ENCODE results near the gene TMEM245. TPM values are rescaled to one million over a fixed set of nuclear protein-coding genes. Genes with fewer than 3 reads are reported as not detected.
A peak's percentile ranks its signal among the peaks of the same experiment; 100 is the strongest.

Gene TMEM245
- polyA plus RNA-seq, 4 donors: 4.3 to 54.0 (median 9.8) TPM

DNA sequence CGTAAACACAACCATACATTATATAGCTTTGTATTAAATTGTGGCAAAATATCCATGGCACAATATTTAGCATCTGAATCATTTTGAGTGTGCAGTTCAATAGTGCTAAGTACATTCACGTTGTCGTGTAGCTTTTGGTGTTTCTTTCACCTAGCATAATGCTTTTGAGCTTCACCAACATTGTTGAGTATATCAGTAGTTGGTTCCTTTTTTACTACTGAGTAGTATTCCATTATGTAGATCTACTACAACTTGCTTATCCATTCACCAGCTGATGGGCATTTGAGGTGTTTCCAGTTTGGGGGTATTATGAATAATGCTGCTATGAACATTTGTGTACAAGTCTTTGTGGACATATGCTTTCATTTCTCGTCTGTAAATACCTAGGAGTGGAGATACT lies 79.2 kb downstream of the TMEM245 start:
- Histone ChIP-seq H3K36me3 (ENCODE audit: control insufficient read depth in 3 of 3, insufficient read depth in 2 of 3, low read depth in 1 of 3, low read length in 3 of 3) (peaks cover 2 to 25% (median 15%) of the 10 kb centered on the region in 3 donors), H3K27me3 (ENCODE audit: control insufficient read depth in 3 of 3, insufficient read depth in 3 of 3, low read length in 3 of 3) (no peaks in the 10 kb centered on the region), H3K9me3 (ENCODE audit: control insufficient read depth in 2 of 2, insufficient read depth in 1 of 2, low read depth in 1 of 2, low read length in 1 of 2) (no peaks in the 10 kb centered on the region), H3K4me1 (ENCODE audit: control insufficient read depth in 3 of 3, insufficient read depth in 2 of 3, low read depth in 1 of 3, low read length in 2 of 3) (peaks cover 0 to 2% (median 2%) of the 10 kb centered on the region in 3 donors), H3K4me3 (ENCODE audit: low read depth in 1 of 3, low read length in 3 of 3) (no peak overlapping the region), H3K27ac (ENCODE audit: low read depth in 1 of 3, low read length in 2 of 3) (no peak overlapping the region)
- no peak for DNase-seq
- no peak for FAIRE-seq
- 97 to 98% (median 98%) methylated on average over 4 of the region's 4 CpGs for WGBS, 3 donors

DNA sequence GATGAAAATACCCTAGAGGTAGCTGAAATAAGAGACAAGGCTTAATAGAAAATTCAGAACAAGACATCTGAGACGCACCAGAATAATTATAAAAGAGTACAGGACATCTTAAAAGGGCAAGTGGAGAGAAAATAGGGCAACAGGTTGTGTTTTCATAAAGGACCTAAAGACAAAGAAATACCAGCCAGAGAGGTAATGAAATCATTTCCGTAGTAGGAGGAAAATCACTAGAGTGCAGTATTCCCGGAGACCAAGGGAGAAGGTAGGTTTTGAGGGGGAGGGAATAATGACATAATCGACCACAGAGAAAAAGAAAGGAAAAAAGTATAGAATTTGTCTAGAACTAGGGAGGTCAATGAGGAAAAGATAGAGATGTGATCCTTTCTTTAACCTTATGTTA lies 80.2 kb downstream of the TMEM245 start:
- no peaks in the 10 kb centered on the region for H3K9me3 ChIP-seq (ENCODE audit: control insufficient read depth in 2 of 2, insufficient read depth in 1 of 2, low read depth in 1 of 2, low read length in 1 of 2)
- peaks cover 0 to 2% (median 2%) of the 10 kb centered on the region in 3 donors for H3K4me1 ChIP-seq (ENCODE audit: control insufficient read depth in 3 of 3, insufficient read depth in 2 of 3, low read depth in 1 of 3, low read length in 2 of 3)
- H3K27ac ChIP-seq (ENCODE audit: low read depth in 1 of 3, low read length in 2 of 3): no peak overlapping the region
- H3K4me3 ChIP-seq (ENCODE audit: low read depth in 1 of 3, low read length in 3 of 3): no peak overlapping the region
- DNase-seq (no peak), FAIRE-seq (no peak)
- H3K36me3 ChIP-seq (ENCODE audit: control insufficient read depth in 3 of 3, insufficient read depth in 2 of 3, low read depth in 1 of 3, low read length in 3 of 3): peaks cover under 1 to 21% (median 15%) of the 10 kb centered on the region in 3 donors
- no peaks in the 10 kb centered on the region for H3K27me3 ChIP-seq (ENCODE audit: control insufficient read depth in 3 of 3, insufficient read depth in 3 of 3, low read length in 3 of 3)
- WGBS, 3 donors: 95 to 97% (median 95%) methylated on average over 4 of the region's 4 CpGs

DNA sequence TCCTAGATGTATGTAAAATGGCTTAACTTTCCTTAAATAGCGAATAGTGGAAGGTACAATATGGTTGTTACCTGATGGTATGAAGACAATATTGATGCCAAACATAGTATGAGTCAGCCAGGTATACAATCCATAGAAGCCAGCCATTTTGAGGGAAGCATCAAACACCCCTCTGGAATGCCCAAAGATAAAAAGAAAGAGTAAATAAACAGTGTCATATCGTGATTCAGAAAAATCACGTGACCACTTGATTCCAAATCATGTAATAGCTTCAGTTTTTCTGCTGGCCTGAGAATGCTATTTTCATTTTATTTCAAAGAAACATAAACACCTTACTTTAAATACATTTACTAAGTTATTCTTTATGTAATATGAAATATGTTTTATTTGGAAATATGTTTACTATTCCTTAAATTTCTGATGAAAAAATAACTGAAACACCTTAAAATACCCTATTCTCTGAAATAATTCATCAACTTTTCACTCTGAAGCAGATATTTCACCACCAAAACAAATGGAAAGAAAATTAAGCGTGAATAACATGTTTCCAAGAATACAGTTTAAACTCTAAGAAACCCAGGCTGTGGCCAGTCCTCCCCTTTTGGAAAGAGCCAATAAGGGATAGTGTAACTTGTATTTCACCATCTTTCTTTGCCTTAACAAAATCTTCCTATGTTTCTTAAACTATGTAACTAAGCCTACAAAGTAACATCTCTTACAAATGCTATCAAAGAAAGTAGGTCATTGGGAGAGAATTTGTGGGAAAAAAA lies 81.6 kb downstream of the TMEM245 start:
- Histone ChIP-seq H3K27ac (ENCODE audit: low read depth in 1 of 3, low read length in 2 of 3) (no peak overlapping the region), H3K4me1 (ENCODE audit: control insufficient read depth in 3 of 3, insufficient read depth in 2 of 3, low read depth in 1 of 3, low read length in 2 of 3) (peaks cover 0 to 2% (median 2%) of the 10 kb centered on the region in 3 donors), H3K4me3 (ENCODE audit: low read depth in 1 of 3, low read length in 3 of 3) (no peak overlapping the region), H3K36me3 (ENCODE audit: control insufficient read depth in 3 of 3, insufficient read depth in 2 of 3, low read depth in 1 of 3, low read length in 3 of 3) (peaks cover 2 to 27% (median 14%) of the 10 kb centered on the region in 3 donors), H3K27me3 (ENCODE audit: control insufficient read depth in 3 of 3, insufficient read depth in 3 of 3, low read length in 3 of 3) (no peaks in the 10 kb centered on the region), H3K9me3 (ENCODE audit: control insufficient read depth in 2 of 2, insufficient read depth in 1 of 2, low read depth in 1 of 2, low read length in 1 of 2) (no peaks in the 10 kb centered on the region)
- DNase-seq (no peak), FAIRE-seq (no peak)
- WGBS, 3 donors: 69 to 87% (median 85%) methylated on average over 4 of the region's 4 CpGs

DNA sequence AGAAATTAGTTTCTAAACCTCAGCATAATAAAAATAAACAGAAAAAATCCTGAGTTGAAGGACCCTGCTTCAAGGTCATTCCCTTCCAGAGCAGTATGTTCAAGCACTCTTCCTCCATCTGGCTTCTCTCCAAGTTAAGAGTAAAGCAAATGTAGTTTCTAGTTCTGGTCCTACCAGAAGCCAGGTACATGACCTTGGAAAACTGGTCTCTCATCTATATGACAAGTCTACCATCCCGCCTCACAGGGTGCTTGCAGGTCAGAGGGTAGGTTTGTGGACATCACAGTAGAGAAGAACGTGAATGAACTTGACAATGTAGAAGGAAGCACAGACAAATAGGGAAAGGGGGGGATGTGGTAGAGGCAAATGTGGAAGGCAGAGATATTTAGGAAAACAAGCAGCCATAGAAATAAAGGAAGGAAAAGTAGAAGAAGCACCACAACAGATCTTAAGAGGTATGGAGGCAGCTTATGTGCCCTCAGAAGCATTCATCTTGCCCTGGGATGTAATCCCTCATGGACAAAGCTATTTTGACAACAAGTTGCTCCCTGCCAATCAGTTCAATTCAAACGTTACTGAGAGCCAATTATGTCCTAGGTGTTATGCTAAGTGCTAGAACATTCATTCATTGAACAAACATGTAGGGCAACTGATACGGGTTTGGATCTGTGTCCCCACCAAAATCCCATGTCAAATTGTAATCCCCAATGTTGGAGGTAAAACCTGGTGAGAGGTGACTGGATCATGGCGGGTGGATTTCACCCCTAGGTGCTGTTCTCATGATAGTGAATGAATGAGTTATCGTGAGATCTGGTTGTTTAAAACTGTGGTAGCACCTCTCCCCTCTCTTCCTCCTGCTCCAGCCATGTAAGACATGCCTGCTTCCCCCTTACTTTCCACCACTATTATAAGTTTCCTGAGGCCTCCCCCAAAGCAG lies 82.7 kb downstream of the TMEM245 start:
- no peaks in the 10 kb centered on the region for H3K9me3 ChIP-seq (ENCODE audit: control insufficient read depth in 2 of 2, insufficient read depth in 1 of 2, low read depth in 1 of 2, low read length in 1 of 2)
- DNase-seq (peak in 1 of 2 donors; percentile 10), FAIRE-seq (no peak)
- H3K4me3 ChIP-seq (ENCODE audit: low read depth in 1 of 3, low read length in 3 of 3): no peak overlapping the region
- H3K36me3 ChIP-seq (ENCODE audit: control insufficient read depth in 3 of 3, insufficient read depth in 2 of 3, low read depth in 1 of 3, low read length in 3 of 3): peaks cover 2 to 35% (median 14%) of the 10 kb centered on the region in 3 donors
- WGBS, 3 donors: 85 to 90% (median 87%) methylated on average over 6 of the region's 6 CpGs
- H3K27me3 ChIP-seq (ENCODE audit: control insufficient read depth in 3 of 3, insufficient read depth in 3 of 3, low read length in 3 of 3): no peaks in the 10 kb centered on the region
- H3K27ac ChIP-seq (ENCODE audit: low read depth in 1 of 3, low read length in 2 of 3): peak overlapping the region in 1 of 3 donors; percentile 32
- H3K4me1 ChIP-seq (ENCODE audit: control insufficient read depth in 3 of 3, insufficient read depth in 2 of 3, low read depth in 1 of 3, low read length in 2 of 3): peaks cover 0 to 2% (median 2%) of the 10 kb centered on the region in 3 donors

DNA sequence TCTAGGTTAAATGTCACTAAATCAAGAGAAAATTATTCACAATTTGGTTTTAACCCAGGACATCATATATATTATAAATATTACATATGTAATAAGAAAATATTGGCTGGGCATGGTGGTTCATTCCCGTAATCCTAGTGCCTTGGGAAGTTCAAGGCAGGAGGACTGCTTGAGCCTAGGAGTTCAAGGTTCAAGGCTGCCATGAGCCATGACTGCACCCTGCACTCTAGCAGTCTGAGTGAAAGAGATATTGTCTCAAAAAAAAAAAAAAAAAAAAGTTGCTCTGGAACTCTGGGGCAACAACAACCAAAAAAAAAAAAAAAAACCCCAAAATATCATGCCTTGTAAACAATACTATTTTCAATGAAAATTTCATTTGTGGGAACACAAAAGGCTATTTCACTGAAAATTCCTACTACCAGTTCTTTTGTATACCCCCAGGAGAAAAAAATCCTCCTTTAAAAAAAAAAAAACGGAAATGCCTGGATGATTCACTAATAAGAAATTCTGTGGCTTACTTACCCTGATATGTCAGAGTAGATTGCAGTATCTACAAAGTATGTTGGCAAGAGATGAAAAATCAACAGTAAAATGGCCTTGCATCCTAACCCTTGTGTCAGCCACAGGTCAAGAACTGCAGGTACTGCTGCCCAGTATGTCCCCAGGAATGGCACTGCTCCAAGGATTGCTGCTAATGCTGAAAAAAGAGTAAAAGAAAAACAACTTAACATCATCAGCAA lies 83.9 kb downstream of the TMEM245 start:
- DNase-seq (peak in 1 of 2 donors; percentile 32), FAIRE-seq (no peak)
- Histone ChIP-seq H3K9me3 (ENCODE audit: control insufficient read depth in 2 of 2, insufficient read depth in 1 of 2, low read depth in 1 of 2, low read length in 1 of 2) (no peaks in the 10 kb centered on the region), H3K4me3 (ENCODE audit: low read depth in 1 of 3, low read length in 3 of 3) (no peak overlapping the region), H3K4me1 (ENCODE audit: control insufficient read depth in 3 of 3, insufficient read depth in 2 of 3, low read depth in 1 of 3, low read length in 2 of 3) (peaks cover 0 to 2% (median 2%) of the 10 kb centered on the region in 3 donors), H3K27ac (ENCODE audit: low read depth in 1 of 3, low read length in 2 of 3) (no peak overlapping the region), H3K27me3 (ENCODE audit: control insufficient read depth in 3 of 3, insufficient read depth in 3 of 3, low read length in 3 of 3) (no peaks in the 10 kb centered on the region), H3K36me3 (ENCODE audit: control insufficient read depth in 3 of 3, insufficient read depth in 2 of 3, low read depth in 1 of 3, low read length in 3 of 3) (peaks cover 2 to 30% (median 12%) of the 10 kb centered on the region in 3 donors)
- WGBS, 3 donors: 46 to 69% (median 47%) methylated on average over 2 of the region's 2 CpGs

DNA sequence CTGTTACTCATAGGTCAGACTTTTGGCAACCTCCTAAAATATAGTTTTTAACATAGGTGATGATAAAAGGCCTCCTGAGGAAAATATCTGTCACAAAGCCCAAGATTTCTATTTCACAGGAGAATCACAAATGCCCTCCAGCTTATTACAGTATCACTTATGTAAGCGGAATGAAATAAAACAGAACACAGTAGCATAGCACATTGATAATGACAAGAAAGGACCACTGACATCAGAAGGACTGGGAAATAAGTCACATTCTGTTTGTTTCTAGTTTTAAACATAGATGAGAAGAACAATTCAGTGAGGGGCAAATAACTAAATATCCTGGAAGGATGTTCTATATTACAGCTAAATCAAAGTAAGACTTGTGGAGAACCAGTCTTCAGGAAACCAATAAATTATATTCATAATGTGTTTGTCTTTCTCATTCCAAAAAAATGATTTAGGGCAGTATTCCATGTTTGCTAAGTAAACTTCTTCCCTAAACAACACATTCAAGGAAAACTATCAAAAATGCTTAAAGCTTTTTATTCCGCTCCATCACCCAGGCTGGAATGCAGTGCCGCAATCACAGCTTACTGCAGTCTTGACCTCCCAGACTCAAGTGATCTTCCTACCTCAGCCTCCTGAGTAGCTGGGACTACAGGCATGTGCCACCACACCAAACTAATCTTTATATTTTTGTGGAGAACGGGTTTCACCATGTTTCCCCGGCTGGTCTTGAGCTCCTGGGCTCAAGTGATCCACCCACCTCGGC lies 85.6 kb downstream of the TMEM245 start:
- no peak for FAIRE-seq
- no peak for DNase-seq
- Histone ChIP-seq H3K4me1 (ENCODE audit: control insufficient read depth in 3 of 3, insufficient read depth in 2 of 3, low read depth in 1 of 3, low read length in 2 of 3) (peaks cover 0 to 2% (median 2%) of the 10 kb centered on the region in 3 donors), H3K27me3 (ENCODE audit: control insufficient read depth in 3 of 3, insufficient read depth in 3 of 3, low read length in 3 of 3) (no peaks in the 10 kb centered on the region), H3K36me3 (ENCODE audit: control insufficient read depth in 3 of 3, insufficient read depth in 2 of 3, low read depth in 1 of 3, low read length in 3 of 3) (peaks cover 2 to 30% (median 13%) of the 10 kb centered on the region in 3 donors), H3K9me3 (ENCODE audit: control insufficient read depth in 2 of 2, insufficient read depth in 1 of 2, low read depth in 1 of 2, low read length in 1 of 2) (no peaks in the 10 kb centered on the region), H3K27ac (ENCODE audit: low read depth in 1 of 3, low read length in 2 of 3) (no peak overlapping the region), H3K4me3 (ENCODE audit: low read depth in 1 of 3, low read length in 3 of 3) (no peak overlapping the region)
- 85 to 97% (median 95%) methylated on average over 6 of the region's 6 CpGs for WGBS, 3 donors

DNA sequence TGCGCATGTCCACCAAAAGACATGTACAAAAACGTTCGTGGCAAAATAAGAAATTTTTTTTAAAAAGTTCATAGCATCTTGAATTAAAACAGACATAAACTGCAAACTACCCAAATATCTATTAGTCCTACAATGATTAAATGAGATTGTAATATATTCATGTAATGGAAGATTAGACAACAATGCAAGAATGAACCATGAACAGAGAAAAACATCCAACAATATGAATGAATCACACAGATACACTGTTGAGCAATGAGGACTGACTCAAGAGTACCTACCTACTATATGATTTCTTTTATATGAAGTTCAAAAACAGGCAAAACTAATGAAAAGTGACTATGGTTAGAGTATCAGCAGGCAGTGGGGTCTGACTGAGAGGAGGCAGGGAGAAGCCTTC lies 88.5 kb downstream of the TMEM245 start:
- DNase-seq (no peak), FAIRE-seq (no peak)
- Histone ChIP-seq H3K36me3 (ENCODE audit: control insufficient read depth in 3 of 3, insufficient read depth in 2 of 3, low read depth in 1 of 3, low read length in 3 of 3) (peaks cover 2 to 42% (median 13%) of the 10 kb centered on the region in 3 donors), H3K27ac (ENCODE audit: low read depth in 1 of 3, low read length in 2 of 3) (no peak overlapping the region), H3K27me3 (ENCODE audit: control insufficient read depth in 3 of 3, insufficient read depth in 3 of 3, low read length in 3 of 3) (no peaks in the 10 kb centered on the region), H3K9me3 (ENCODE audit: control insufficient read depth in 2 of 2, insufficient read depth in 1 of 2, low read depth in 1 of 2, low read length in 1 of 2) (no peaks in the 10 kb centered on the region), H3K4me1 (ENCODE audit: control insufficient read depth in 3 of 3, insufficient read depth in 2 of 3, low read depth in 1 of 3, low read length in 2 of 3) (peaks cover 0 to 2% (median 0%) of the 10 kb centered on the region in 3 donors), H3K4me3 (ENCODE audit: low read depth in 1 of 3, low read length in 3 of 3) (no peak overlapping the region)
- 88 to 94% (median 93%) methylated on average over 3 of the region's 3 CpGs for WGBS, 3 donors
